Measurements from ENCODE around the gene FOXK2.
"Not testable (repeated sequence)": the region's sequence is repeated elsewhere in the genome, so short reads cannot be mapped to it uniquely, and the experiment has no call there.

FOXK2 gene

GRCh38 chr17:82495844-82496528 is 23.5 kb upstream of the FOXK2 start:
- DNase-seq, result no peak

- peak; percentile 95 for DNase-seq
Measured at GRCh38 chr17:82496529-82497434, 22.8 kb upstream of the FOXK2 start.

- peak; percentile 34 for DNase-seq
Measured at GRCh38 chr17:82497483-82498405, 21.8 kb upstream of the FOXK2 start.

- no peak for DNase-seq
Measured at GRCh38 chr17:82502207-82502606, 17.3 kb upstream of the FOXK2 start.

- no peak for DNase-seq
Measured at GRCh38 chr17:82503094-82503727, 16.3 kb upstream of the FOXK2 start.

GRCh38 chr17:82503728-82504308 is 15.7 kb upstream of the FOXK2 start:
- DNase-seq, result no peak

GRCh38 chr17:82505296-82505695 is 14.2 kb upstream of the FOXK2 start:
- no peak for DNase-seq

GRCh38 chr17:82506402-82506801 is 13.1 kb upstream of the FOXK2 start:
- DNase-seq, result peak; percentile 52

- no peak for DNase-seq
Measured at GRCh38 chr17:82507631-82508175, 11.8 kb upstream of the FOXK2 start.

GRCh38 chr17:82511642-82512041 is 7.9 kb upstream of the FOXK2 start:
- not testable (repeated sequence) for DNase-seq

GRCh38 chr17:82513864-82514263 is 5.7 kb upstream of the FOXK2 start:
- DNase-seq, result not testable (repeated sequence)

GRCh38 chr17:82517230-82517865 is 2.2 kb upstream of the FOXK2 start:
- no peak for DNase-seq

- peak; percentile 40 for DNase-seq
Measured at GRCh38 chr17:82519971-82520903, 705 bp downstream of the FOXK2 start.

GRCh38 chr17:82524540-82524939 is 5.0 kb downstream of the FOXK2 start:
- DNase-seq, result no peak

GRCh38 chr17:82525712-82526111 is 6.2 kb downstream of the FOXK2 start:
- DNase-seq, result no peak

GRCh38 chr17:82527898-82528297 is 8.4 kb downstream of the FOXK2 start:
- DNase-seq, result no peak

- DNase-seq, result no peak
Measured at GRCh38 chr17:82528484-82529265, 9.1 kb downstream of the FOXK2 start.

- no peak for DNase-seq
Measured at GRCh38 chr17:82529914-82530300, 10.4 kb downstream of the FOXK2 start.

- DNase-seq, result no peak
Measured at GRCh38 chr17:82531431-82531881, 11.9 kb downstream of the FOXK2 start.

Measured in activated CD4-positive, alpha-beta T cell treated with anti-CD3 and anti-CD28 coated beads, Interleukin-2, amount 50 U/mL, for 16 hours (primary cell).